Lower leg skin (tissue), 3 donors: ENCODE results near the gene SMIM8.

Experiments used
- POLR2A ChIP-seq, 2 donors: fragments of 450-650 bp; IDR thresholded peaks; one replicate each; pipeline ENCODE4 v1.6.1; 2016 to 2017; ENCODE audit warnings: antibody characterized with exemption in 2 of 2, mild to moderate bottlenecking in 1 of 2, moderate library complexity in 1 of 2
- TF ChIP-seq, protein P1 (sequence below), 3 donors: fragments of 450-650 bp; IDR thresholded peaks; one replicate each; pipeline ENCODE4 v1.5.1; 2016; ENCODE audit warnings: antibody characterized with exemption in 3 of 3, mild to moderate bottlenecking in 3 of 3, moderate library complexity in 2 of 3

DNA sequence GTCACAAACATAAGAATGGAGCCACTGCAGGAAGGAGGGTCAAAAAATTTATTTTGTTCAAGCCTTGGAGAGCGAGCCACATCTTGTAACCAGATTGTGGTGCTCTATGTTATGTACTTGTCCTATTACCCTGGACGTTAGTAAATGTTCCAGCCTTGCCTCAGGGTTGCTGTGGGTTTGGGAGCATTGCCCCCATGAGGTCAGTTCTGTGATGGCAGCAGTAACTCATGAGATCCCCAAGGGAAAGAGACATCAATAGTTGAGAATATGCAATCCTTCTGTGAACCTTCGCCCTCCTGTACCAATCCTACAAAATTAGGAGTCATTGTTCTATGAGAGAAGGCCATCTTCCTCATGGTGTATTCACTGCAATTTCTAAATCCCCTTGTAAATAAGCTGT, 68.9 kb downstream of the SMIM8 start:
- no peak for TF ChIP-seq POLR2A (IDR thresholded peaks at IDR 0.05)
- TF ChIP-seq, protein P1, sequence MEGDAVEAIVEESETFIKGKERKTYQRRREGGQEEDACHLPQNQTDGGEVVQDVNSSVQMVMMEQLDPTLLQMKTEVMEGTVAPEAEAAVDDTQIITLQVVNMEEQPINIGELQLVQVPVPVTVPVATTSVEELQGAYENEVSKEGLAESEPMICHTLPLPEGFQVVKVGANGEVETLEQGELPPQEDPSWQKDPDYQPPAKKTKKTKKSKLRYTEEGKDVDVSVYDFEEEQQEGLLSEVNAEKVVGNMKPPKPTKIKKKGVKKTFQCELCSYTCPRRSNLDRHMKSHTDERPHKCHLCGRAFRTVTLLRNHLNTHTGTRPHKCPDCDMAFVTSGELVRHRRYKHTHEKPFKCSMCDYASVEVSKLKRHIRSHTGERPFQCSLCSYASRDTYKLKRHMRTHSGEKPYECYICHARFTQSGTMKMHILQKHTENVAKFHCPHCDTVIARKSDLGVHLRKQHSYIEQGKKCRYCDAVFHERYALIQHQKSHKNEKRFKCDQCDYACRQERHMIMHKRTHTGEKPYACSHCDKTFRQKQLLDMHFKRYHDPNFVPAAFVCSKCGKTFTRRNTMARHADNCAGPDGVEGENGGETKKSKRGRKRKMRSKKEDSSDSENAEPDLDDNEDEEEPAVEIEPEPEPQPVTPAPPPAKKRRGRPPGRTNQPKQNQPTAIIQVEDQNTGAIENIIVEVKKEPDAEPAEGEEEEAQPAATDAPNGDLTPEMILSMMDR (IDR thresholded peaks at IDR 0.05): no peak
